Suprapubic skin (tissue), 3 donors: Measurements from ENCODE around the gene STARD9.

Source experiments
- CTCF ChIP-seq, 2 donors: fragments of 200-600 bp in 1 of 2; fragments of 450-650 bp in 1 of 2; sonication (generic) in 1 of 2; IDR thresholded peaks; one replicate each; pipeline ENCODE4 v1.5.1; 2016 to 2019; ENCODE audit warnings: antibody characterized with exemption in 2 of 2, mild to moderate bottlenecking in 1 of 2, moderate library complexity in 1 of 2
- EP300 ChIP-seq: sonication (generic); formaldehyde crosslinking; IDR thresholded peaks from one replicate; pipeline ENCODE4 v1.6.1; 2017; ENCODE audit warnings: antibody characterized with exemption

- TF ChIP-seq CTCF (IDR thresholded peaks at IDR 0.05) (no peak), EP300 (no peak)
Observed at GRCh38 chr15:42548249-42549031, 27.0 kb upstream of the STARD9 start, which contains the start of the genes HAUS2 and LRRC57.
